ENCODE data around the gene ZBTB32.
"Not testable (repeated sequence)": the region's sequence is repeated elsewhere in the genome, so short reads cannot be mapped to it uniquely, and the experiment has no call there.

ZBTB32 gene

GRCh38 chr19:35673121-35673804, 31.1 kb upstream of the ZBTB32 start:
- TF ChIP-seq CTCF (IDR thresholded peaks at IDR 0.05; ENCODE audit: low read depth, low read length), result no peak

GRCh38 chr19:35675589-35676140, 28.7 kb upstream of the ZBTB32 start:
- no peak for TF ChIP-seq CTCF (IDR thresholded peaks at IDR 0.05; ENCODE audit: low read depth, low read length)
- no peak overlapping the region for H3K4me3 ChIP-seq (ENCODE audit: low read depth, low read length)

More at GRCh38 chr19:35673121-35673804, 31.1 kb upstream of the ZBTB32 start:
- H3K4me3 ChIP-seq (ENCODE audit: low read depth, low read length), result peak overlapping the region; percentile 30

- TF ChIP-seq CTCF (IDR thresholded peaks at IDR 0.05; ENCODE audit: low read depth, low read length), result no peak
- H3K4me3 ChIP-seq (ENCODE audit: low read depth, low read length), result no peak overlapping the region
These were observed 14.5 kb upstream of the ZBTB32 start for GRCh38 chr19:35689836-35690235.

- H3K4me3 ChIP-seq (ENCODE audit: low read depth, low read length), result not testable (repeated sequence)
These were observed 13.3 kb upstream of the ZBTB32 start for GRCh38 chr19:35691106-35691505.

- H3K4me3 ChIP-seq (ENCODE audit: low read depth, low read length), result no peak overlapping the region
- no peak for TF ChIP-seq CTCF (IDR thresholded peaks at IDR 0.05; ENCODE audit: low read depth, low read length)
These were observed 12.3 kb upstream of the ZBTB32 start for GRCh38 chr19:35692010-35692409.

- H3K4me3 ChIP-seq (ENCODE audit: low read depth, low read length), result no peak overlapping the region
- TF ChIP-seq CTCF (IDR thresholded peaks at IDR 0.05; ENCODE audit: low read depth, low read length), result no peak
These were observed 10.9 kb upstream of the ZBTB32 start for GRCh38 chr19:35693422-35693821.

GRCh38 chr19:35693835-35694599, 10.3 kb upstream of the ZBTB32 start:
- peak; percentile 95 for TF ChIP-seq CTCF (IDR thresholded peaks at IDR 0.05; ENCODE audit: low read depth, low read length)
- H3K4me3 ChIP-seq (ENCODE audit: low read depth, low read length), result no peak overlapping the region

Measured in WI38 (cell line).